Fibroblast of skin of left biceps (primary cell): Measurements from ENCODE around the gene CLDN10.
"Not testable (repeated sequence)": the region's sequence is repeated elsewhere in the genome, so short reads cannot be mapped to it uniquely, and the experiment has no call there.

Experiments
- DNase-seq, 2 experiments: peaks; one replicate each; pipeline ENCODE4 v3.0.0-alpha.2; 2013; ENCODE audit warnings: low read depth in 2 of 2

The CLDN10 gene

GRCh38 chr13:95541308-95541707 is 11.2 kb upstream of the CLDN10 start:
- DNase-seq = no peak

GRCh38 chr13:95541911-95542474 is 10.5 kb upstream of the CLDN10 start:
- no peak for DNase-seq

GRCh38 chr13:95544293-95544692 is 8.2 kb upstream of the CLDN10 start:
- no peak for DNase-seq

DNA sequence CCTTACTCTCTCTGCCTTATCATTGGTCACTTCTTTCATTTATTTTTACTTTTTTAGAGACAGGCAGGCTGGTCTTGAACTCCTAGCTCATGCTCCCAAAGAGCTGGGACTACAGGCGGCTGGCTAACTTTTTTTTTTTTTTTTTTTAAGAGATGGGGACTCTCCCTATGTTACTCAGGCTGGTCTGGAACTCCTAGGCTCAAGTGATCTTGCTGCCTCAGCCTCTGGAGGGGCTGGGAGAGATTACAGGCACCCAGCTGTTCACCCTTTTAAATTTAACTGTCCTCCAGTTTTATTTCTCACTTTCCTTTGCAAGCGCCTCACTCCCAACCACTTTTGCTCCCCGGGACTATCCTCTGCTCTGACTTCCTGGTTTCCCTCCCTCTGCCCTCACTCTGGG is 5.6 kb upstream of the CLDN10 start:
- DNase-seq = no peak

- no peak for DNase-seq
These were observed 4.9 kb upstream of the CLDN10 start for GRCh38 chr13:95547531-95548167.

- DNase-seq = no peak
These were observed 347 bp upstream of the CLDN10 start for GRCh38 chr13:95552208-95552538.

GRCh38 chr13:95553581-95554385 is 1.3 kb downstream of the CLDN10 start:
- no peak for DNase-seq

DNA sequence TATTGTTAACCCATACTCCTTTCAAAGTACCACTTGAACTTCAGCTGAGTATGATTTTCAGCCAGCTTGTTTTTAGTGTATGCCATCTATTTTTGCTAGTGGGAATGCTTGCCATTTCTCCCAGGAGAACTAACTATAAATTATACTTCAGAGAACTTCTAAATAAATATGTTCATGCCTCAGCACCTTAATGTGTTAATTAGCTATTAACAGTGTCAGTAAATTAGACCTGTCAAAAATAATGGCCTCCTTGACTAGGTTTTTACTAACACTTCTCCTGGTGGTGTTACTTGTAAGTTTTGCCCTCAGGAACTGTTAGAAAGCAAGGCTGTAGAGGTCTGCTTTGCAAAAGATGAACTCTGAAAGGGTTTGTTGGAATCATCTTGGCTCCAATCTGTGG is 4.5 kb downstream of the CLDN10 start:
- no peak for DNase-seq

DNA sequence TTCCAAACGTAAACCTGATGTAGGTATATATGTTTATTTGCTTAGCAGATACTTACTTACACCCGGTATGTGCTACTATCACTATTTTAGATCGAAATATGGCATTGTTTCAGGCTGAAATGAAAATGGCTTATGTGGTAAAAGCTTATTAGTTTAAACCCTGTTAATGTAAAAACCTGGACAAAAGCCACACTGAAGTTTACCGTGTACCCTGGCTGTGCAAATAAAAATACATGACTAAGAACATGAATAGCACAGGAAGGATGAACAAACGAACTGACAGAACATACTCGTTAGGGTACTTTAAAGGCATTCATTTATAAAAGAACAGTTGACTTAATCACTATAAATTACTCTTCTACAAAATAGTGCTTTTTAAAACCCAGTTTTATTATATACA is 6.6 kb downstream of the CLDN10 start:
- DNase-seq = no peak

DNA sequence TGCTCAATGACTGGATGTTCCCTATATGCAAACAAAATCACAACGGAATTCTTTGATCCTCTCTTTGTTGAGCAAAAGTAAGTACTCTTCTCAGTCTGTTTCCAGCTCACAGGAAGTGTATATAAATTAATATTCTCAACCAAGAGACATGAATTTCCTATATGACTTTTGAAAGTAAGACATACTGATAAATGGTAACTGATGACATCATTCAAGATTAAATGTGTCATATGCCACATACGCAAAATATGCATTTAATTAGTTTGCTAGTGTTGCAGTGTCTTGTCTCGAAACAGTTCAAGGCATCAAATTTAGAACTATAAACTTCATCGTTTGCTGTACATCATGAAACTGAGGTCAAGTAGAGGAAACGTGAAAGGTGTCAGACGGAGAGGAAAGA is 7.9 kb downstream of the CLDN10 start:
- DNase-seq = no peak

DNA sequence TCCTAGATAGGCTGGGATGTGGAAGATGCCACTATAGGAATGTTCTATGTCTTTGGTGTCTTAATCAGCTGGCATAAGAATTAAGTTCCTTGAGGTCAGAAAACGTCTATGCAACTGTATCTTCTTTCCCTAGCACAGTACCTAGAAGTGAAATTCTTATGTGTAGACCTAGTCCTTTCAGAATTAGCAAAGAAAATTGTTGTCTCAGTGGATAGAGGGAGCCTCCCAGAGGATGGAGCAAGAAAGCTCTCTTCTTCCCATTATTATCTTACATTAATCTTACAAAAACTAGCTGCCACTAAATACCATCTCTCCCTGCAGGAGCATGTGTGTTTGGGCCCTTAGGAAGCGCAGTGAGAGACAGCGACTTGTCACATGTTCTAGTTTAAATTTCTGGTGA is 11.6 kb downstream of the CLDN10 start:
- DNase-seq = no peak

DNA sequence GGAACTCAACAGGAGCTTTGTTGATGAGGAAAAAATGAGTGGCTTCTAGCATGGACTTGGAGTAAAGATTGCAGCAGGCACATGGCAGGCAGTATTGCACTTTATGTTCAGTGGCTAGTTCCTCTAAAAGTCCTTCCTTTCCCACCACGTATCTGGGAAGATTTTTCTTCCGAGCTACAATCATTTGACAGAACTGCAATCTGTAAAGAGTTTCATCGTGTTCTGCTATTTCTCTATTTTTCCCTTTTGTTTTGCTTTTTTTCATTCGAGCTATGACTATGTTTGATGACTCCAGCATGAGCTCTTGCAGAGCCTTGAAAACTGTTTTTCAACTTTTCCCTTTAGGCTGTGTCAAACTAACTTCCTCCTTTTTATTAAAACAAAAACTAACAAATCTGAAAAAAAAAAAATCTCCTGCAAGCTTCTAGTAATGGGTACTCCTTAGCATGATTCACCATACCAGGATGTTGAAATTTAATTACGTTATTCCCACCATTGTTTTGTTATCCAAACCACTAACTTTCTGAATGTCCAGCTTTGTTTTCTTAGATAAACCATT is 12.3 kb downstream of the CLDN10 start:
- no peak for DNase-seq

GRCh38 chr13:95565758-95566157 is 13.2 kb downstream of the CLDN10 start:
- not testable (repeated sequence) for DNase-seq

GRCh38 chr13:95568131-95568530 is 15.6 kb downstream of the CLDN10 start:
- DNase-seq = no peak

GRCh38 chr13:95570016-95570415 is 17.5 kb downstream of the CLDN10 start:
- no peak for DNase-seq

GRCh38 chr13:95571941-95572340 is 19.4 kb downstream of the CLDN10 start:
- no peak for DNase-seq

GRCh38 chr13:95573221-95573620 is 20.7 kb downstream of the CLDN10 start:
- no peak for DNase-seq

GRCh38 chr13:95579303-95579702 is 26.8 kb downstream of the CLDN10 start:
- no peak for DNase-seq

- no peak for DNase-seq
These were observed 33.3 kb downstream of the CLDN10 start for GRCh38 chr13:95585867-95586266.

- no peak for DNase-seq
These were observed 35.6 kb downstream of the CLDN10 start for GRCh38 chr13:95588134-95588533.

- peak in 1 of 2 experiments; percentile 18 for DNase-seq
These were observed 36.2 kb downstream of the CLDN10 start for GRCh38 chr13:95588721-95589120.

DNA sequence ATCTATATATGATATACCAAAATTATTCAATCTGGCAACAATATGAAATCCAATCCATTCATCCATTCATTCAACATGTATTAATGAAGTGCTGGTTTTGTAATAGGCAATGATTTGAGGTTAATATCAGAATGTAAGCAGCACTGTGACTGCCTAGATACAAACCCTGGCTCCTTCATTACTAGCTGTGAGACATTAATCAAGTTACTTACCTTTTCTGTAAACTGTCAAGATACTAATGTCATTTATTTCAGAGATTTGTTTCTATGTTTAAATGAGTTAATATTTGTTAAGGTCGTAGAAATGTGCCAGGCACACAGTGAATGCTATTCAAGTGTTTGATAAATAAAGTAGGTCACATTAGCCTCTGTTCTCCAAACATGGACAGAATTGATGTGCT is 40.9 kb downstream of the CLDN10 start:
- DNase-seq = no peak

DNA sequence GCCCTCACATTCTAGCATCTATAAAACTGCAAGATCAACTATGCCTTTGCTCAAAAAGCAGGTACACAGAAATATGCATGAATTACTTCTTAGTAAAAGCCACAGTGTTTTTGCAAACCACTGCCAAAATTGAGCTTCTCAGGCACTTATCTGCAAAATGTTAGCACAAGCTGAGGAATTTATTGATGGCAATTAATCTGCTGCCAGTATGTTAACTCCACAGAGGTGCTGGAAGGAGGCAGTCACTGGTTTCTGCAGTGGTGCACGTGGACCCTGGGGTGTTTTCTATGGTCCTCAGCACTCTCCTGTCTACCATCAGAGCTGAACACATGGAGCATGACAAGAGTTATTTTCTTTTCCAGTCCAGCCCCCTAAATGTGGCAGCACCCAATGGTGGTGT is 44.2 kb downstream of the CLDN10 start:
- DNase-seq = no peak
